ENCODE results near the gene ZGPAT.

ZGPAT gene

DNA sequence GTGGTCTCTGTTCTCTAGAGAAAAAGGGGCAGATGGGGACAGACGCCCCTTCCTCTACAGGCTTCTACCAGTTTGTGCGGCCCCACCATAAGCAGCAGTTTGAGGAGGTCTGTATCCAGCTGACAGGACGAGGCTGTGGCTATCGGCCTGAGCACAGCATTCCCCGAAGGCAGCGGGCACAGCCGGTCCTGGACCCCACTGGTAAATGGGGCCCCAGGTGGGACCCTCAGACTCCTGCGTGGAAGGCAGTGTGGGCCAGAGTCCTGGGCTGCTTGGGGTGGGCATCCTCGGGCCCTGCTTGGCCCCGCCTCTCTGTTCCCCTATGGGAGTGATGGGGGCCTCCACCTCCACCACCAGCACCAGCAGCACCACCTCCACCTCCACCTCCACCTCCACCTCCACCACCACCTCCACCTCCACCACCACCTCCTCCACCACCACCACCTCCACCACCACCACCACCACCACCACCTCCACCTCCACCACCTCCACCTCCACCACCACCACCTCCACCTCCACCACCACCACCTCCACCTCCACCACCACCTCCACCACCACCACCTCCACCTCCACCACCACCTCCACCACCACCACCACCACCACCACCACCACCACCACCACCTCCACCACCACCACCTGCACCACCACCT, 14.6 kb upstream of the ZGPAT start:
- Histone ChIP-seq H3K9me3 (no peaks in the 10 kb centered on the region), H3K36me3 (replicated peaks) (peaks cover 8% of the 10 kb centered on the region), H3K4me1 (no peaks in the 10 kb centered on the region), H3K27me3 (ENCODE audit: low read depth) (no peaks in the 10 kb centered on the region), H3K4me3 (no peak overlapping the region)
- DNase-seq (ENCODE audit: low spot score in 2 of 2): no peak
- in situ Hi-C loops (cut with MboI; ENCODE audit: low sequenced_read_pairs): no loop called here

DNA sequence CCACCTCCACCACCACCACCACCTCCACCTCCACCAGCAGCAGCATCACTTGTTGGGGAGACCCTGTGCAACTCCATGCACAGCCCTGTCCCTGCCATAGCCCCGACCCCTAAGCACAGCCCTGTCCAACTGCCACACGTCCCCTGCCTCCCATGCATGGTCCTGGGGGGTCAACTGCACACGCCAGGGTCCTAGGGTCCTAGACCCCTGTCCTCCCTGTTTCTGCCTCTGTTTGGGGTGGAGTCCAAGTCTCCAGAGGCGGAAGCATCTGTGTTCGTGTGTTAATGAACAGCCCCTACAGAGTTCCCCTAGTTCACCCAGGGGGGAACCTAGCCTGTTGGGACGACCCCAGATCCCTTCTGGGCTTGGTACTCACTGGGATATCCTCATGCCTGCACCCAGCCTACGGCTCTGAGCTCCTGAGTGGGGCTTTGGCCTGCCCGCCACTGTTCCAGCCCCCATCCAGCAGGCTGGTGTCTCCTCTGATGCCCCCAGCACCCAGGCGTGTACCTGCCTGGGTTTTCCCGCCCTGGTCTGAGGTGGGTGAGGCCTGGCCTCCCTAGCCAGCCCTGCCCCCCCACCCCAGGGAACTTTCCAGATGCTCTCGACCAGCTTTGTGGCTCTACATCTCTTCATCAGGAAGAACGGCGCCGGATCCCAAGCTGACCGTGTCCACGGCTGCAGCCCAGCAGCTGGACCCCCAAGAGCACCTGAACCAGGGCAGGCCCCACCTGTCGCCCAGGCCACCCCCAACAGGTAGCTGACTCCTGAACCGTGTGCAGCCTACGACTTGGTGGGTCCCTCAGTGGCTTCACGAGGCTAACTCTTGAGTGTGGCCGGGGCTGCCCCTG, 13.9 kb upstream of the ZGPAT start:
- Histone ChIP-seq H3K4me3 (no peak overlapping the region), H3K9me3 (no peaks in the 10 kb centered on the region), H3K36me3 (replicated peaks) (peaks cover 8% of the 10 kb centered on the region), H3K4me1 (no peaks in the 10 kb centered on the region), H3K27me3 (ENCODE audit: low read depth) (no peaks in the 10 kb centered on the region)
- in situ Hi-C loops (cut with MboI; ENCODE audit: low sequenced_read_pairs): no loop called here
- DNase-seq (ENCODE audit: low spot score in 2 of 2): no peak

DNA sequence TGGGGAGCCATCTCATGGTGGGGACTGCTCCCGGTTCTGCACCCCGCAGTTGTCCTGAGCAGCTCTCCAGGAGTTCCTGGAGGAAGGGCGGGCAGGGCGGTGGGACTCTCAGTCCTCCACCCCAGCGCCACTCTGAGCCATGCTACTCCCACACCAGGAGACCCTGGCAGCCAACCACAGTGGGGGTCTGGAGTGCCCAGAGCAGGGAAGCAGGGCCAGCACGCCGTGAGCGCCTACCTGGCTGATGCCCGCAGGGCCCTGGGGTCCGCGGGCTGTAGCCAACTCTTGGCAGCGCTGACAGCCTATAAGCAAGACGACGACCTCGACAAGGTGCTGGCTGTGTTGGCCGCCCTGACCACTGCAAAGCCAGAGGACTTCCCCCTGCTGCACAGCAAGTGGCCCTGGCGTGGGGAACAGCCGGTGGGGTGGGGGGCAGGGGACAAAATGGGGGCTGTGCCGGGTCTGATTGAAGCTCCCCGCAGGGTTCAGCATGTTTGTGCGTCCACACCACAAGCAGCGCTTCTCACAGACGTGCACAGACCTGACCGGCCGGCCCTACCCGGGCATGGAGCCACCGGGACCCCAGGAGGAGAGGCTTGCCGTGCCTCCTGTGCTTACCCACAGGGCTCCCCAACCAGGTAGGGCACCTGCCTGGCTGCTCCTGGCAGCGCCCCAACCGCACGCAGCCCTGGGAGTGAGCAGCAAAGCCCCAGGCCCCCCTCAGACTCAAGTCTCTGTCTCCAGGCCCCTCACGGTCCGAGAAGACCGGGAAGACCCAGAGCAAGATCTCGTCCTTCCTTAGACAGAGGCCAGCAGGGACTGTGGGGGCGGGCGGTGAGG, 13.0 kb upstream of the ZGPAT start:
- Histone ChIP-seq H3K9me3 (no peaks in the 10 kb centered on the region), H3K4me1 (no peaks in the 10 kb centered on the region), H3K4me3 (no peak overlapping the region), H3K36me3 (replicated peaks) (peaks cover 8% of the 10 kb centered on the region), H3K27me3 (ENCODE audit: low read depth) (no peaks in the 10 kb centered on the region)
- in situ Hi-C loops (cut with MboI; ENCODE audit: low sequenced_read_pairs): no loop called here
- no peak for DNase-seq (ENCODE audit: low spot score in 2 of 2)

DNA sequence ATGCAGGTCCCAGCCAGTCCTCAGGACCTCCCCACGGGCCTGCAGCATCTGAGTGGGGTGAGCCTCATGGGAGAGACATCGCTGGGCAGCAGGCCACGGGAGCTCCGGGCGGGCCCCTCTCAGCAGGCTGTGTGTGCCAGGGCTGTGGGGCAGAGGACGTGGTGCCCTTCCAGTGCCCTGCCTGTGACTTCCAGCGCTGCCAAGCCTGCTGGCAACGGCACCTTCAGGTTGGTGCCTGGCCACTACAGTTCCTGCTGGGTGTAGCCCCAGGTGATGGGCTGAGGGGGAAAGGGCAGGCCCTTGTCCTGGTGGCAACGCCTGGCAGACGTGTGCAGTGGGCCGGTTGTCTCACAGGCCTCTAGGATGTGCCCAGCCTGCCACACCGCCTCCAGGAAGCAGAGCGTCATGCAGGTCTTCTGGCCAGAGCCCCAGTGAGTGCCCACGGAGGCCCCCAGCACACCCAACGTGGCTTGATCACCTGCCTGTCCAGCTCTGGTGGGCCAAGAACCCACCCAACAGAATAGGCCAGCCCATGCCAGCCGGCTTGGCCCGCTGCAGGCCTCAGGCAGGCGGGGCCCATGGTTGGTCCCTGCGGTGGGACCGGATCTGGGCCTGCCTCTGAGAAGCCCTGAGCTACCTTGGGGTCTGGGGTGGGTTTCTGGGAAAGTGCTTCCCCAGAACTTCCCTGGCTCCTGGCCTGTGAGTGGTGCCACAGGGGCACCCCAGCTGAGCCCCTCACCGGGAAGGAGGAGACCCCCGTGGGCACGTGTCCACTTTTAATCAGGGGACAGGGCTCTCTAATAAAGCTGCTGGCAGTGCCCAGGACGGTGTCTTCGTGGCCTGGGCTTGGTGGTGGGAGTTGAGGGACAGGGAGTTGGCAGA, 12.2 kb upstream of the ZGPAT start:
- in situ Hi-C loops (cut with MboI; ENCODE audit: low sequenced_read_pairs): no loop called here
- peaks cover 8% of the 10 kb centered on the region for H3K36me3 ChIP-seq (replicated peaks)
- H3K4me3 ChIP-seq: no peak overlapping the region
- no peaks in the 10 kb centered on the region for H3K9me3 ChIP-seq
- no peaks in the 10 kb centered on the region for H3K4me1 ChIP-seq
- DNase-seq (ENCODE audit: low spot score in 2 of 2): peak in 1 of 2 experiments; percentile 14
- no peaks in the 10 kb centered on the region for H3K27me3 ChIP-seq (ENCODE audit: low read depth)

DNA sequence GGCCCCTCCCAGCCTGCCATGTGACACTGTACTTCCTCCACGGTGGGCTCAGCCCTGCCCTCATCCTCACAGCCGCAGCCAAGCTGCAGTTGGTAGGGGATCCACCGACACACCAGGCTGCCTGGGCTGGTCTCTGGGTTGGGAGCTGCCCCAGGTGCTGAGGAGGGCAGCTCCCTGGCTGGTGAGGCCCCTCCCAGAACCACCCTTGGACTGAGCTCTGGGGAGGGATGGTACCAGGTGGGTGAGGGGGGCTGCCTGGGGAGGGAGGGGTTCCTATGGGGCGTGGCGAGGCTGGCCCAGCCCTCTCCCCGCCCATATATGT, 11.6 kb upstream of the ZGPAT start:
- H3K4me3 ChIP-seq: no peak overlapping the region
- in situ Hi-C loops (cut with MboI; ENCODE audit: low sequenced_read_pairs): no loop called here
- H3K4me1 ChIP-seq: no peaks in the 10 kb centered on the region

DNA sequence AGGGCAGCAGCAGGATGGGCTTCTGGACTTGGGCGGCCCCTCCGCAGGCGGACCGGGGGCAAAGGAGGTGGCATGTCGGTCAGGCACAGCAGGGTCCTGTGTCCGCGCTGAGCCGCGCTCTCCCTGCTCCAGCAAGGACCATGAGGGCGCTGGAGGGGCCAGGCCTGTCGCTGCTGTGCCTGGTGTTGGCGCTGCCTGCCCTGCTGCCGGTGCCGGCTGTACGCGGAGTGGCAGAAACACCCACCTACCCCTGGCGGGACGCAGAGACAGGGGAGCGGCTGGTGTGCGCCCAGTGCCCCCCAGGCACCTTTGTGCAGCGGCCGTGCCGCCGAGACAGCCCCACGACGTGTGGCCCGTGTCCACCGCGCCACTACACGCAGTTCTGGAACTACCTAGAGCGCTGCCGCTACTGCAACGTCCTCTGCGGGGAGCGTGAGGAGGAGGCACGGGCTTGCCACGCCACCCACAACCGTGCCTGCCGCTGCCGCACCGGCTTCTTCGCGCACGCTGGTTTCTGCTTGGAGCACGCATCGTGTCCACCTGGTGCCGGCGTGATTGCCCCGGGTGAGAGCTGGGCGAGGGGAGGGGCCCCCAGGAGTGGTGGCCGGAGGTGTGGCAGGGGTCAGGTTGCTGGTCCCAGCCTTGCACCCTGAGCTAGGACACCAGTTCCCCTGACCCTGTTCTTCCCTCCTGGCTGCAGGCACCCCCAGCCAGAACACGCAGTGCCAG, 11.0 kb upstream of the ZGPAT start, which contains the start of gene TNFRSF6B:
TNFRSF6B (plus strand) TSS at position 25 of the 729 bp plus-strand sequence; CDS start at position 141, 116 bp downstream.
- Histone ChIP-seq H3K4me1 (no peaks in the 10 kb centered on the region), H3K27me3 (ENCODE audit: low read depth) (no peaks in the 10 kb centered on the region), H3K9me3 (no peaks in the 10 kb centered on the region), H3K4me3 (no peak within 1 kb of the TSS), H3K36me3 (replicated peaks) (peaks cover 8% of the 10 kb centered on the region)
- in situ Hi-C loops (cut with MboI; ENCODE audit: low sequenced_read_pairs): no loop called here
- DNase-seq (ENCODE audit: low spot score in 2 of 2): peak in 1 of 2 experiments; percentile 18

More for the DNA sequence above, 11.6 kb upstream of the ZGPAT start:
- peaks cover 8% of the 10 kb centered on the region for H3K36me3 ChIP-seq (replicated peaks)
- peak in 1 of 2 experiments; percentile 33 for DNase-seq (ENCODE audit: low spot score in 2 of 2)
- no peaks in the 10 kb centered on the region for H3K27me3 ChIP-seq (ENCODE audit: low read depth)
- H3K9me3 ChIP-seq: no peaks in the 10 kb centered on the region

DNA sequence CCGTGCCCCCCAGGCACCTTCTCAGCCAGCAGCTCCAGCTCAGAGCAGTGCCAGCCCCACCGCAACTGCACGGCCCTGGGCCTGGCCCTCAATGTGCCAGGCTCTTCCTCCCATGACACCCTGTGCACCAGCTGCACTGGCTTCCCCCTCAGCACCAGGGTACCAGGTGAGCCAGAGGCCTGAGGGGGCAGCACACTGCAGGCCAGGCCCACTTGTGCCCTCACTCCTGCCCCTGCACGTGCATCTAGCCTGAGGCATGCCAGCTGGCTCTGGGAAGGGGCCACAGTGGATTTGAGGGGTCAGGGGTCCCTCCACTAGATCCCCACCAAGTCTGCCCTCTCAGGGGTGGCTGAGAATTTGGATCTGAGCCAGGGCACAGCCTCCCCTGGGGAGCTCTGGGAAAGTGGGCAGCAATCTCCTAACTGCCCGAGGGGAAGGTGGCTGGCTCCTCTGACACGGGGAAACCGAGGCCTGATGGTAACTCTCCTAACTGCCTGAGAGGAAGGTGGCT, 10.4 kb upstream of the ZGPAT start:
- H3K36me3 ChIP-seq (replicated peaks): peaks cover 8% of the 10 kb centered on the region
- no peaks in the 10 kb centered on the region for H3K4me1 ChIP-seq
- in situ Hi-C loops (cut with MboI; ENCODE audit: low sequenced_read_pairs): no loop called here
- no peak overlapping the region for H3K4me3 ChIP-seq
- H3K27me3 ChIP-seq (ENCODE audit: low read depth): no peaks in the 10 kb centered on the region
- H3K9me3 ChIP-seq: no peaks in the 10 kb centered on the region
- DNase-seq (ENCODE audit: low spot score in 2 of 2): peak in 1 of 2 experiments; percentile 21

DNA sequence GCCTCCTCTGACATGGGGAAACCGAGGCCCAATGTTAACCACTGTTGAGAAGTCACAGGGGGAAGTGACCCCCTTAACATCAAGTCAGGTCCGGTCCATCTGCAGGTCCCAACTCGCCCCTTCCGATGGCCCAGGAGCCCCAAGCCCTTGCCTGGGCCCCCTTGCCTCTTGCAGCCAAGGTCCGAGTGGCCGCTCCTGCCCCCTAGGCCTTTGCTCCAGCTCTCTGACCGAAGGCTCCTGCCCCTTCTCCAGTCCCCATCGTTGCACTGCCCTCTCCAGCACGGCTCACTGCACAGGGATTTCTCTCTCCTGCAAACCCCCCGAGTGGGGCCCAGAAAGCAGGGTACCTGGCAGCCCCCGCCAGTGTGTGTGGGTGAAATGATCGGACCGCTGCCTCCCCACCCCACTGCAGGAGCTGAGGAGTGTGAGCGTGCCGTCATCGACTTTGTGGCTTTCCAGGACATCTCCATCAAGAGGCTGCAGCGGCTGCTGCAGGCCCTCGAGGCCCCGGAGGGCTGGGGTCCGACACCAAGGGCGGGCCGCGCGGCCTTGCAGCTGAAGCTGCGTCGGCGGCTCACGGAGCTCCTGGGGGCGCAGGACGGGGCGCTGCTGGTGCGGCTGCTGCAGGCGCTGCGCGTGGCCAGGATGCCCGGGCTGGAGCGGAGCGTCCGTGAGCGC, 9.8 kb upstream of the ZGPAT start:
- peak in 1 of 2 experiments; percentile 20 for DNase-seq (ENCODE audit: low spot score in 2 of 2)
- Histone ChIP-seq H3K27me3 (ENCODE audit: low read depth) (no peaks in the 10 kb centered on the region), H3K9me3 (no peaks in the 10 kb centered on the region), H3K4me3 (no peak overlapping the region), H3K36me3 (replicated peaks) (peaks cover 8% of the 10 kb centered on the region), H3K4me1 (no peaks in the 10 kb centered on the region)
- in situ Hi-C loops (cut with MboI; ENCODE audit: low sequenced_read_pairs): no loop called here

DNA sequence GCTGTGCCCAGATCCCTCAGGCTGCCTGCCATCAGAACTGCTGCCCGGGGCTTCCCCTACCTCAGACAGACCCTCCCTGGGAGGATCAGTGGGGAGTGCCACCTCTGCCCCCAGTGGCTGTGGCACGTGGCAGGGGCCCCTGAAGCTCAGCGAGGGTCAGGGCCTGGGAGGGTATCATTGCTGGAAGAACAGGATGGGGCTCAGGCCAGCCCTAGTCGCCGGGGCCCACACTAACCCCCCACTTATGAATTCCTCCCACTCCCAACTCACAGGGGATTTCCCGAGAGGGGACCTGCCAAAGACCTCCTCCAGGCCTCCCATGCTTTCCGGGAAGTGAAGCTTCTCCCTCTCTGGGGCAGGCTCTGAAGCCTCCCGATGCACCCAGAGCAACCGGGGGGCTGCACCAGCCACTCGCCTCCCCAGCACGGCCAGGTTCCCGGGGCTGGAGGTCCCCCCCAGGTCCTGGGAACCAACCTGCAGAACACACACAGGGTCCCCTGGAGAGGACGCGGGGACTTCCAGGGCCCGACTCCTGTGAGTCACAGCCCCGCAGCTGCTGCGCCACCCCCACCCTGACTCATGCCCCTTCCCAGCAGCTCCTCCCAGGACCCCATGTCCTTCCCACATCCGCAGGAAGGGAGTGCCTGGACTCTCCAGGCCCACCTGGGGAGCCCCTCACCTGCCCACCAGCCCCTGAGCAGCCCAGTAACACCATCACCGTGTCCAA, 8.9 kb upstream of the ZGPAT start:
- Histone ChIP-seq H3K4me1 (no peaks in the 10 kb centered on the region), H3K9me3 (no peaks in the 10 kb centered on the region), H3K36me3 (replicated peaks) (peaks cover 6% of the 10 kb centered on the region), H3K27me3 (ENCODE audit: low read depth) (no peaks in the 10 kb centered on the region), H3K4me3 (no peak overlapping the region)
- peak in 1 of 2 experiments; percentile 20 for DNase-seq (ENCODE audit: low spot score in 2 of 2)
- in situ Hi-C loops (cut with MboI; ENCODE audit: low sequenced_read_pairs): no loop called here

DNA sequence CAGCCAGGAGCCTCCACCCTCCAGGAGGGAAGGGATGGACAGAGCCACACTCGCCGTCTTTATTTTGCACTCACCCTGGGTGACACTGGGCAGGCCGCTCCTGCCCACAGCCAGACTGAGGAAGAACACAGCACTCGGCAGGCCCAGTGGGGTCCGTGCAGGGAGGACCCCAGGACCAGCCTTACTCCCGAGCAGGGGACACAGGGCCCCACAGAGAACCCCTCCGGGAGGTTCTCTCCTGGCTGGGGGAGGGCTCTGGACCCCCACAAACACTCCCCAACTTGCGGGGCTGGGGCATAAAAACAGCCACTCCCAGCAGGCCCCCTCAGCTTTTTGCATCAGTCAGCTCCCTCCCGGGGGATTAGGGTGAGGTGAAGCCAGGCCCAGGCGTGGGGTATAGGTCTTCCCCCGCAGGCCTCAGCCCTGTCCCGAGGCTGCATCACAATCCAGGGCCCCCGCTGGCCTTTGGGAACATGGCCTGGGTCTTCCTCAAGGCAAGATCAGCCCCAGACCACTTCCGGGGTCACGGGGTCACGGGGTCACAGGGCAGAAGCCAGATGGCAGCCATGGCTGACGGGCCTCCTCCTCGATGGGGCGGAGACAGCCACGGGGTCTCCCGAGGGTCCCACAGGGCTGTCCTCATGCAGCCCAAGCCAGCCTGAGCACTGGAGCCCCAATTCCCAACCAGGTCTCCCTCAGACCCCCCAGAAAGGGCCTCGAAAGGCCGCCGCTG, 8.2 kb upstream of the ZGPAT start:
- Histone ChIP-seq H3K4me3 (no peak overlapping the region), H3K9me3 (no peaks in the 10 kb centered on the region), H3K4me1 (no peaks in the 10 kb centered on the region), H3K27me3 (ENCODE audit: low read depth) (no peaks in the 10 kb centered on the region), H3K36me3 (replicated peaks) (peaks cover 9% of the 10 kb centered on the region)
- in situ Hi-C loops (cut with MboI; ENCODE audit: low sequenced_read_pairs): no loop called here
- DNase-seq (ENCODE audit: low spot score in 2 of 2): peak in 1 of 2 experiments; percentile 24

Data from HAP-1 (cell line).